ENCODE measurements around the gene MAP1LC3B2.

Gene MAP1LC3B2

GRCh38 chr12:116538076-116538591 lies 21.0 kb upstream of the MAP1LC3B2 start:
- no peak for DNase-seq

GRCh38 chr12:116538682-116539305 lies 20.4 kb upstream of the MAP1LC3B2 start:
- no peak for DNase-seq

GRCh38 chr12:116539361-116539771 lies 19.8 kb upstream of the MAP1LC3B2 start:
- peak; percentile 27 for DNase-seq

- DNase-seq = peak; percentile 85
These were observed 19.2 kb upstream of the MAP1LC3B2 start for GRCh38 chr12:116539905-116540482.

GRCh38 chr12:116540622-116541152 lies 18.5 kb upstream of the MAP1LC3B2 start:
- peak; percentile 56 for DNase-seq

- no peak for DNase-seq
These were observed 17.4 kb upstream of the MAP1LC3B2 start for GRCh38 chr12:116541547-116542344.

GRCh38 chr12:116542345-116542956 lies 16.7 kb upstream of the MAP1LC3B2 start:
- no peak for DNase-seq

- DNase-seq = no peak
These were observed 14.5 kb upstream of the MAP1LC3B2 start for GRCh38 chr12:116544656-116545055.

GRCh38 chr12:116545144-116545543 lies 14.0 kb upstream of the MAP1LC3B2 start:
- no peak for DNase-seq

GRCh38 chr12:116545936-116546335 lies 13.2 kb upstream of the MAP1LC3B2 start:
- DNase-seq = no peak

- peak; percentile 88 for DNase-seq
These were observed 11.2 kb upstream of the MAP1LC3B2 start for GRCh38 chr12:116547955-116548501.

GRCh38 chr12:116549993-116550392 lies 9.2 kb upstream of the MAP1LC3B2 start:
- no peak for DNase-seq

- no peak for DNase-seq
These were observed 8.0 kb upstream of the MAP1LC3B2 start for GRCh38 chr12:116551151-116551550.

GRCh38 chr12:116551619-116551951 lies 7.6 kb upstream of the MAP1LC3B2 start:
- DNase-seq = no peak

GRCh38 chr12:116551952-116552772 lies 7.0 kb upstream of the MAP1LC3B2 start:
- peak; percentile 77 for DNase-seq

GRCh38 chr12:116552773-116553373 lies 6.3 kb upstream of the MAP1LC3B2 start:
- no peak for DNase-seq

- DNase-seq = no peak
These were observed 2.7 kb upstream of the MAP1LC3B2 start for GRCh38 chr12:116556356-116556952.

GRCh38 chr12:116556964-116557698 lies 2.0 kb upstream of the MAP1LC3B2 start:
- DNase-seq = peak; percentile 46

GRCh38 chr12:116558280-116559161 lies 660 bp upstream of the MAP1LC3B2 start:
- no peak for DNase-seq

Measured in fibroblast of skin of abdomen (primary cell).